ENCODE data around the gene CACNA2D3.

CACNA2D3 gene

DNA sequence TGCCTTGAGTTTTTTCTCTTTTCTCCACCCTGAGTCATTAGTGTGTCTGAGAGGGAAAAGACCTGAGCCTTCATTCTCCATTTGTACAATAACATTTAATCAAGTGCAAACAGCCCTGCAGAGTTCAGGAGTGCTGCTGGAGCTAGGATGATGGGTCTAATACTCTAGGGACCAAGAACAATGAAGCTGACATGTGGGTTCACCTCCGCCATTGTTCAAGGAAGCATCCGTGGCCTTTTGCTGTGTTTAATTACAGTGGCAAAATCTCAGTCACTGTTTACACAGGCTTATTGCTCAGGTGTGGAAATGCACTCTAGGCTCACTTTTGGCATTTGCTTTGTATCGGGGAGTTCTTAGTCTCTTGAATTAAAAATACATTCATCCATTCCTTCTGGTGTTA is 545.9 kb downstream of the CACNA2D3 start:
- peaks cover 5% of the 10 kb centered on the region for H3K9me3 Mint-ChIP-seq
- no peaks in the 10 kb centered on the region for H3K27me3 Mint-ChIP-seq
- H3K4me1 Mint-ChIP-seq: no peaks in the 10 kb centered on the region
- H3K36me3 Mint-ChIP-seq (ENCODE audit: low read depth): no peaks in the 10 kb centered on the region
- no peak for ATAC-seq
- DNase-seq: no peak
- no peak overlapping the region for H3K4me3 Mint-ChIP-seq
- no peak overlapping the region for H3K27ac Mint-ChIP-seq

DNA sequence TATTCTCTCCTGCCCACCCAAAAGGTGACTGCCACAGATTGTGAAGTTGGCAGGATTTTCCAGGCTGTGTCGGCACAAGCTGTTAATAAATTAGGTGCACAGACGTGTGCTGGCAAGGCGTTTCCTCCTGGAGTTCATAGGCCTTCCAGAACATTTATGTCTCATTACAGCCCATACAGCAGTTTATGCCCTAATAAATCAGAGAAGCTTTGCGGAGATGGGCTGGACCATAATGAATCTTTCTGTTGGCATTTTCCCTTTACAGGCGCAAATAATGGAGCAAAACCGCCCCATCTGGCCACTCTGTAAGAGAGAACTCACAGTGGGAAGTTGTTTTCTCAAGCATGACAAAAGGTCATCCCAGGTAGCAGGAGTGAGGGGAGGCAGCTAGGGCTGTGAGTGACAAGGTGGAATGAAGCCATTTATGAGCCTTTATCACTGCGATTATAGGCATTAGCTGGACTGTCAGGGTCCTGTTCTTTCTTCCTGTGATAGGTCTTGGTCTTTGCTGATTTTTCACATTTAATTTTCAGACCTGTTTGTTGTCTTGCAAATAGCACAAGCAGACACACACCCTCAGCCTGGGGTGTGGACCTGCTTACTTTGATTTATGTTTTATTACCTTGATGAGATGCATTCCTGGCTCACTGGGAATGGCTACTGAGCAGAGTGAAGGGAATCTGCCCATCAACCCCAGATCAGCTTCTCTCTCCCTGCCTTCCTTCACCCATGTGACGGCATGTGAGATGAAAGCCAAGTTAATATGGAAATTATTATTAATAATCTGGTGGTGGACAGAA is 548.0 kb downstream of the CACNA2D3 start:
- Mint-ChIP-seq H3K4me1 (no peaks in the 10 kb centered on the region), H3K9me3 (peaks cover 5% of the 10 kb centered on the region), H3K27ac (no peak overlapping the region), H3K4me3 (no peak overlapping the region), H3K36me3 (ENCODE audit: low read depth) (no peaks in the 10 kb centered on the region), H3K27me3 (no peaks in the 10 kb centered on the region)
- no peak for ATAC-seq
- DNase-seq: no peak

- no peak for DNase-seq
- H3K27me3 Mint-ChIP-seq: no peaks in the 10 kb centered on the region
- peaks cover 7% of the 10 kb centered on the region for H3K9me3 Mint-ChIP-seq
- no peak for ATAC-seq
- no peak overlapping the region for H3K27ac Mint-ChIP-seq
- H3K4me1 Mint-ChIP-seq: no peaks in the 10 kb centered on the region
- no peaks in the 10 kb centered on the region for H3K36me3 Mint-ChIP-seq (ENCODE audit: low read depth)
- H3K4me3 Mint-ChIP-seq: no peak overlapping the region
Measured at GRCh38 chr3:54671511-54671910, 549.2 kb downstream of the CACNA2D3 start.

- no peak overlapping the region for H3K4me3 Mint-ChIP-seq
- no peak overlapping the region for H3K27ac Mint-ChIP-seq
- H3K4me1 Mint-ChIP-seq: no peaks in the 10 kb centered on the region
- ATAC-seq (no peak), DNase-seq (no peak)
- H3K9me3 Mint-ChIP-seq: peaks cover 21% of the 10 kb centered on the region
- no peaks in the 10 kb centered on the region for H3K27me3 Mint-ChIP-seq
- H3K36me3 Mint-ChIP-seq (ENCODE audit: low read depth): no peaks in the 10 kb centered on the region
Measured at GRCh38 chr3:54676087-54676486, 553.7 kb downstream of the CACNA2D3 start.

GRCh38 chr3:54681706-54682105 is 559.4 kb downstream of the CACNA2D3 start:
- H3K27ac Mint-ChIP-seq: no peak overlapping the region
- no peaks in the 10 kb centered on the region for H3K27me3 Mint-ChIP-seq

GRCh38 chr3:54685213-54685612 is 562.9 kb downstream of the CACNA2D3 start:
- no peak for ATAC-seq
- no peaks in the 10 kb centered on the region for H3K36me3 Mint-ChIP-seq (ENCODE audit: low read depth)
- no peak overlapping the region for H3K27ac Mint-ChIP-seq
- no peaks in the 10 kb centered on the region for H3K4me1 Mint-ChIP-seq
- H3K4me3 Mint-ChIP-seq: no peak overlapping the region
- H3K27me3 Mint-ChIP-seq: no peaks in the 10 kb centered on the region
- H3K9me3 Mint-ChIP-seq: peaks cover 10% of the 10 kb centered on the region
- no peak for DNase-seq

More at GRCh38 chr3:54681706-54682105, 559.4 kb downstream of the CACNA2D3 start:
- DNase-seq (no peak), ATAC-seq (no peak)
- H3K36me3 Mint-ChIP-seq (ENCODE audit: low read depth): no peaks in the 10 kb centered on the region
- peaks cover 19% of the 10 kb centered on the region for H3K9me3 Mint-ChIP-seq
- H3K4me1 Mint-ChIP-seq: no peaks in the 10 kb centered on the region
- no peak overlapping the region for H3K4me3 Mint-ChIP-seq

DNA sequence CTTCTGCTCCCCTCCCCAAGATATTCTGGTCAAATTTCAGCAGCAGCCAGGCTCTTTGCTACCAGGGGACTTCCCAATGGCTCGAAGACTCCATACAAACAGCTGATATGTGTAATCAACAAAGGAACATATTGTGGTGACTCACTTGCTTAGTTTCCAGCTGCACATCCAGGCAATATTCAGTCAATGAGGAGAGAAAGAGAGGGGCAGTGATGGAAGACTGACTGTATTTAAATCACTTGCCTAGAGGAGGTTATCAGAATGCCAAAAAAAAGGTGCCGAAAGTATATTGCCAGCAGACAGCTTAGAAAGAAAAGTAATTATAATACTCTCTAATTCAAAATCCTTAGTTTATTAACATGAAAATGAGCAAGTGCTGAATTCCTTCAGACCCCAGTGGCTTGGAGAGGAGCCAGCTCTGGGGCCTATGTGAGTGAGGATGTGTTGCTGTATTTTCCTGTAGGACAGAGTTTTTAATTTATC is 569.0 kb downstream of the CACNA2D3 start:
- Mint-ChIP-seq H3K4me3 (no peak overlapping the region), H3K36me3 (ENCODE audit: low read depth) (no peaks in the 10 kb centered on the region), H3K27ac (no peak overlapping the region), H3K9me3 (peaks cover 3% of the 10 kb centered on the region), H3K27me3 (no peaks in the 10 kb centered on the region), H3K4me1 (no peaks in the 10 kb centered on the region)
- DNase-seq: no peak
- no peak for ATAC-seq

GRCh38 chr3:54696313-54696712 is 574.0 kb downstream of the CACNA2D3 start:
- Mint-ChIP-seq H3K27me3 (peaks cover 2% of the 10 kb centered on the region), H3K9me3 (no peaks in the 10 kb centered on the region), H3K4me3 (no peak overlapping the region), H3K36me3 (ENCODE audit: low read depth) (no peaks in the 10 kb centered on the region), H3K4me1 (no peaks in the 10 kb centered on the region), H3K27ac (no peak overlapping the region)
- ATAC-seq (no peak), DNase-seq (no peak)

GRCh38 chr3:54698054-54698453 is 575.7 kb downstream of the CACNA2D3 start:
- no peak for ATAC-seq
- Mint-ChIP-seq H3K9me3 (no peaks in the 10 kb centered on the region), H3K27me3 (peaks cover 2% of the 10 kb centered on the region), H3K36me3 (ENCODE audit: low read depth) (no peaks in the 10 kb centered on the region), H3K4me3 (no peak overlapping the region), H3K27ac (no peak overlapping the region), H3K4me1 (no peaks in the 10 kb centered on the region)
- DNase-seq: no peak

GRCh38 chr3:54703923-54704322 is 581.6 kb downstream of the CACNA2D3 start:
- H3K9me3 Mint-ChIP-seq: peaks cover 4% of the 10 kb centered on the region
- no peaks in the 10 kb centered on the region for H3K4me1 Mint-ChIP-seq
- no peaks in the 10 kb centered on the region for H3K27me3 Mint-ChIP-seq
- no peak overlapping the region for H3K4me3 Mint-ChIP-seq
- no peak overlapping the region for H3K27ac Mint-ChIP-seq
- no peaks in the 10 kb centered on the region for H3K36me3 Mint-ChIP-seq (ENCODE audit: low read depth)
- no peak for ATAC-seq
- DNase-seq: no peak

DNA sequence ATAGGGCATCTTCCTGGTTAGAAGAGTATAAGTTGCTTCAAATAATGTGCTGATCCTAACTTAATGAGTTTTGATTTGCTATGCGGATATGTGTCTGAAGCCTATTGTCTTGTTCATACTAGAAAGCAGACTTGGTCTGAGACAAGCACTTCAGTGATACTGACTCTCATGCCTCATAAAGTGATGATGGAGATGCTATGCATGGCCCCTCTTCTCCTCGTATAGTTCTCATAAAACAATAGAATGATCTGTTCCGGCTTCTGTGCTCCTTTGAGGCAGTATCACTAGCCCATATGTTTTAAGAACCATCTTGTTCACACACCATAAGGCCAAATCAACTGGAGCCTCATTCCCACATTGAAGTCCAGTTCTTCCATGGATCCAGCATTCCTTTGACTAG is 583.4 kb downstream of the CACNA2D3 start:
- no peak for DNase-seq
- no peak overlapping the region for H3K4me3 Mint-ChIP-seq

DNA sequence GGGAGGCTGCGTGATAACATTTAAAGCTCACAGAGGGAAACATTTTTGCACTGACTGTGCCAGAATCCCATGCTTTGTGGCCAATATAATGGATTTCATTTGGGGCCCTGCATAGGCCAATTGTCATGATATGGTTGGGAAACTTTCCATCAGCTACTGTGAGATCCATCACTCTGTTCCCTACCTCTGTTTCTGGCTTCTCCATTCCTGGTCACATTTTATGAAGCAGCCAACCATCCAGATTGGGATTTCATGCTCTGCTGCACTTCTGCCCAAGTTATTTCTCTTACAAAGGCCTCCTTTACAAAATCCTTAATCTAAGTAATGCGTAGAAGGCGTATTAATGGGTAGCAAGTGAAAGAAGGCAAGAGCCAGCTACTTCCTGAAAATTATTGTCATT is 584.4 kb downstream of the CACNA2D3 start:
- H3K27ac Mint-ChIP-seq: no peak overlapping the region
- H3K4me3 Mint-ChIP-seq: no peak overlapping the region
- H3K9me3 Mint-ChIP-seq: peaks cover 4% of the 10 kb centered on the region

More for the DNA sequence above, 583.4 kb downstream of the CACNA2D3 start:
- Mint-ChIP-seq H3K36me3 (ENCODE audit: low read depth) (no peaks in the 10 kb centered on the region), H3K27me3 (no peaks in the 10 kb centered on the region), H3K27ac (no peak overlapping the region), H3K4me1 (no peaks in the 10 kb centered on the region), H3K9me3 (peaks cover 4% of the 10 kb centered on the region)
- no peak for ATAC-seq

GRCh38 chr3:54709785-54710184 is 587.4 kb downstream of the CACNA2D3 start:
- no peak overlapping the region for H3K27ac Mint-ChIP-seq
- DNase-seq: no peak
- ATAC-seq: no peak
- H3K36me3 Mint-ChIP-seq (ENCODE audit: low read depth): no peaks in the 10 kb centered on the region
- no peaks in the 10 kb centered on the region for H3K4me1 Mint-ChIP-seq
- H3K4me3 Mint-ChIP-seq: no peak overlapping the region
- H3K27me3 Mint-ChIP-seq: no peaks in the 10 kb centered on the region
- peaks cover 9% of the 10 kb centered on the region for H3K9me3 Mint-ChIP-seq

More for the DNA sequence above, 584.4 kb downstream of the CACNA2D3 start:
- Mint-ChIP-seq H3K36me3 (ENCODE audit: low read depth) (no peaks in the 10 kb centered on the region), H3K4me1 (no peaks in the 10 kb centered on the region), H3K27me3 (no peaks in the 10 kb centered on the region)
- no peak for ATAC-seq
- no peak for DNase-seq

- ATAC-seq (no peak), DNase-seq (no peak)
- no peaks in the 10 kb centered on the region for H3K27me3 Mint-ChIP-seq
- peaks cover 9% of the 10 kb centered on the region for H3K9me3 Mint-ChIP-seq
- H3K36me3 Mint-ChIP-seq (ENCODE audit: low read depth): no peaks in the 10 kb centered on the region
- no peak overlapping the region for H3K27ac Mint-ChIP-seq
- no peaks in the 10 kb centered on the region for H3K4me1 Mint-ChIP-seq
- H3K4me3 Mint-ChIP-seq: no peak overlapping the region
Measured at GRCh38 chr3:54710954-54711353, 588.6 kb downstream of the CACNA2D3 start.

DNA sequence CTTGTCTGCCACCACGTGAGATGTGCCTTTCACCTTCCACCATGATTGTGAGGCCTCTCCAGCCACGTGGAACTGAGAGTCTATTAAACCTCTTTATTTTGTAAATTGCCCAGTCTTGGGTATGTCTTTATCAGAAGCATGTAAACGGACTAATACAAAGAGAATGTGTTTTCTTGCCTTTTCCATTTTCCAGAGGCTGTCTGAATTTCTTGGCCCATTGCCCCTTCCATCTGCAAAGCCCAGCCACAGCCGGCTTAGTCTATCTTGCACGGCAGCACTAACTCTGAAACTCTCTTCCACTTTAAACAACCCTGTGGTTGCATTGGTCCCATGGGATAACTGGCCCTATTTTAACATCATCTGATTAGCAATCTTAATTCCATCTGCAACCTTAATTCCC is 590.2 kb downstream of the CACNA2D3 start:
- H3K27me3 Mint-ChIP-seq: no peaks in the 10 kb centered on the region
- DNase-seq (no peak), ATAC-seq (no peak)
- no peaks in the 10 kb centered on the region for H3K4me1 Mint-ChIP-seq
- H3K9me3 Mint-ChIP-seq: peaks cover 9% of the 10 kb centered on the region
- H3K4me3 Mint-ChIP-seq: no peak overlapping the region
- H3K27ac Mint-ChIP-seq: no peak overlapping the region
- H3K36me3 Mint-ChIP-seq (ENCODE audit: low read depth): no peaks in the 10 kb centered on the region

Measured in activated naive CD8-positive, alpha-beta T cell treated with anti-CD3 and anti-CD28 coated beads, Interleukin-2, amount 50 U/mL, for 24 hours (primary cell).